ENCODE data around the gene PUSL1. TPM values are rescaled to one million over a fixed set of nuclear protein-coding genes. Genes with fewer than 3 reads are reported as not detected.

PUSL1 gene
- total RNA-seq, 1 experiment from 2014 or later = 22.7 TPM

DNA sequence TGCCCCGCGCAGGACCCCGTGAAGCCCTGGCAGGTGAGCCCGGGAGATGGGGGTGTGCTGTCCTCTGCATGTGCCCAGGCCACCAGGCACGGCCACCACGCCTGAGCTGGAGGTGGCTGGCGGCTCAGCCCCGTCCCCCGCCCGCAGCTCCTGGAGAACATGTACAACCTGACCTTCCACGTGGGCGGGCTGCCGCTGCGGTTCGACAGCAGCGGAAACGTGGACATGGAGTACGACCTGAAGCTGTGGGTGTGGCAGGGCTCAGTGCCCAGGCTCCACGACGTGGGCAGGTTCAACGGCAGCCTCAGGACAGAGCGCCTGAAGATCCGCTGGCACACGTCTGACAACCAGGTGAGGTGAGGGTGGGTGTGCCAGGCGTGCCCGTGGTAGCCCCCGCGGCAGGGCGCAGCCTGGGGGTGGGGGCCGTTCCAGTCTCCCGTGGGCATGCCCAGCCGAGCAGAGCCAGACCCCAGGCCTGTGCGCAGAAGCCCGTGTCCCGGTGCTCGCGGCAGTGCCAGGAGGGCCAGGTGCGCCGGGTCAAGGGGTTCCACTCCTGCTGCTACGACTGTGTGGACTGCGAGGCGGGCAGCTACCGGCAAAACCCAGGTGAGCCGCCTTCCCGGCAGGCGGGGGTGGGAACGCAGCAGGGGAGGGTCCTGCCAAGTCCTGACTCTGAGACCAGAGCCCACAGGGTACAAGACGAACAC, 24.5 kb downstream of the PUSL1 start:
- H3K27me3 Mint-ChIP-seq (ENCODE audit: unreplicated experiment) = no peaks in the 10 kb centered on the region
- peaks cover 63% of the 10 kb centered on the region for H3K36me3 Mint-ChIP-seq (ENCODE audit: insufficient read depth, unreplicated experiment)
- H3K9me3 Mint-ChIP-seq (ENCODE audit: low read depth, unreplicated experiment) = no peaks in the 10 kb centered on the region
- H3K27ac Mint-ChIP-seq (ENCODE audit: unreplicated experiment) = no peak overlapping the region
- TF ChIP-seq, protein P1, sequence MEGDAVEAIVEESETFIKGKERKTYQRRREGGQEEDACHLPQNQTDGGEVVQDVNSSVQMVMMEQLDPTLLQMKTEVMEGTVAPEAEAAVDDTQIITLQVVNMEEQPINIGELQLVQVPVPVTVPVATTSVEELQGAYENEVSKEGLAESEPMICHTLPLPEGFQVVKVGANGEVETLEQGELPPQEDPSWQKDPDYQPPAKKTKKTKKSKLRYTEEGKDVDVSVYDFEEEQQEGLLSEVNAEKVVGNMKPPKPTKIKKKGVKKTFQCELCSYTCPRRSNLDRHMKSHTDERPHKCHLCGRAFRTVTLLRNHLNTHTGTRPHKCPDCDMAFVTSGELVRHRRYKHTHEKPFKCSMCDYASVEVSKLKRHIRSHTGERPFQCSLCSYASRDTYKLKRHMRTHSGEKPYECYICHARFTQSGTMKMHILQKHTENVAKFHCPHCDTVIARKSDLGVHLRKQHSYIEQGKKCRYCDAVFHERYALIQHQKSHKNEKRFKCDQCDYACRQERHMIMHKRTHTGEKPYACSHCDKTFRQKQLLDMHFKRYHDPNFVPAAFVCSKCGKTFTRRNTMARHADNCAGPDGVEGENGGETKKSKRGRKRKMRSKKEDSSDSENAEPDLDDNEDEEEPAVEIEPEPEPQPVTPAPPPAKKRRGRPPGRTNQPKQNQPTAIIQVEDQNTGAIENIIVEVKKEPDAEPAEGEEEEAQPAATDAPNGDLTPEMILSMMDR (IDR thresholded peaks at IDR 0.05; ENCODE audit: unreplicated experiment) = no peak
- H3K4me3 Mint-ChIP-seq (ENCODE audit: low read depth, unreplicated experiment) = no peak overlapping the region
- CTCF ChIA-PET = no interaction called here
- no TSS peak for BruUV-seq (replicated peaks)
- H3K4me1 Mint-ChIP-seq (ENCODE audit: low read depth, unreplicated experiment) = no peaks in the 10 kb centered on the region
- no peak for DNase-seq
- intact Hi-C loops (cut with micrococcal nuclease; ENCODE audit: unreplicated experiment) = no loop called here

DNA sequence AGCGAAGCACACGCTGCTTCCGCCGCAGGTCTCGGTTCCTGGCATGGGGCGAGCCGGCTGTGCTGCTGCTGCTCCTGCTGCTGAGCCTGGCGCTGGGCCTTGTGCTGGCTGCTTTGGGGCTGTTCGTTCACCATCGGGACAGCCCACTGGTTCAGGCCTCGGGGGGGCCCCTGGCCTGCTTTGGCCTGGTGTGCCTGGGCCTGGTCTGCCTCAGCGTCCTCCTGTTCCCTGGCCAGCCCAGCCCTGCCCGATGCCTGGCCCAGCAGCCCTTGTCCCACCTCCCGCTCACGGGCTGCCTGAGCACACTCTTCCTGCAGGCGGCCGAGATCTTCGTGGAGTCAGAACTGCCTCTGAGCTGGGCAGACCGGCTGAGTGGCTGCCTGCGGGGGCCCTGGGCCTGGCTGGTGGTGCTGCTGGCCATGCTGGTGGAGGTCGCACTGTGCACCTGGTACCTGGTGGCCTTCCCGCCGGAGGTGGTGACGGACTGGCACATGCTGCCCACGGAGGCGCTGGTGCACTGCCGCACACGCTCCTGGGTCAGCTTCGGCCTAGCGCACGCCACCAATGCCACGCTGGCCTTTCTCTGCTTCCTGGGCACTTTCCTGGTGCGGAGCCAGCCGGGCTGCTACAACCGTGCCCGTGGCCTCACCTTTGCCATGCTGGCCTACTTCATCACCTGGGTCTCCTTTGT, 25.3 kb downstream of the PUSL1 start:
- no peaks in the 10 kb centered on the region for H3K9me3 Mint-ChIP-seq (ENCODE audit: low read depth, unreplicated experiment)
- H3K4me3 Mint-ChIP-seq (ENCODE audit: low read depth, unreplicated experiment) = no peak overlapping the region
- CTCF ChIA-PET = no interaction called here
- TF ChIP-seq, protein P1 (IDR thresholded peaks at IDR 0.05; ENCODE audit: unreplicated experiment) = no peak
- H3K4me1 Mint-ChIP-seq (ENCODE audit: low read depth, unreplicated experiment) = no peaks in the 10 kb centered on the region
- H3K27me3 Mint-ChIP-seq (ENCODE audit: unreplicated experiment) = no peaks in the 10 kb centered on the region
- no peak for DNase-seq
- H3K27ac Mint-ChIP-seq (ENCODE audit: unreplicated experiment) = peak overlapping the region; percentile 53
- intact Hi-C loops (cut with micrococcal nuclease; ENCODE audit: unreplicated experiment) = no loop called here
- H3K36me3 Mint-ChIP-seq (ENCODE audit: insufficient read depth, unreplicated experiment) = peaks cover 62% of the 10 kb centered on the region
- no TSS peak for BruUV-seq (replicated peaks)

DNA sequence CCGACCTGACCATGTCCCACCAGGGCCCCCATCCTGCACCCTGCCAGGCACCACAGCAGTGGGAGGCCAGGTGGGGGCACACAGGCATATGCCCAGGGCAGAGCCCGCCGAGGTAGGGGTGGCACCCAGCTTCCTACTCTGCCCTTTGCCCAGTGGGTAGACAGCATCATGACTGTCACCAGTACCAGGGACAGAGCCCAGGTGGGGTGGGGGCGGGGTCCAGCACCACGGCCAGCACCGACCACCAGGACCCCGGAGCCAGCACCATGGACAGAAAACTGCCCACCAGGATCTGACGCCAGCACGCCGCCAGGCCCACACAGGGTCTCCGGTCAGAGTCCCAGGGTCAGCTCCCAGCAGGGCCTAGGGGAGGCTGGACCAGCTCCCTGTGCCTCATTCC, 26.4 kb downstream of the PUSL1 start:
- CTCF ChIA-PET = interaction anchor here (0.8 kb wide), 1 partner anchor 43 kb away, joined by 3 read pairs; no protein-coding TSS in a partner anchor
- H3K4me1 Mint-ChIP-seq (ENCODE audit: low read depth, unreplicated experiment) = no peaks in the 10 kb centered on the region
- H3K9me3 Mint-ChIP-seq (ENCODE audit: low read depth, unreplicated experiment) = no peaks in the 10 kb centered on the region
- no peak overlapping the region for H3K4me3 Mint-ChIP-seq (ENCODE audit: low read depth, unreplicated experiment)
- H3K27ac Mint-ChIP-seq (ENCODE audit: unreplicated experiment) = peak overlapping the region; percentile 53
- TF ChIP-seq, protein P1 (IDR thresholded peaks at IDR 0.05; ENCODE audit: unreplicated experiment) = no peak
- intact Hi-C loops (cut with micrococcal nuclease; ENCODE audit: unreplicated experiment) = no loop called here
- no peaks in the 10 kb centered on the region for H3K27me3 Mint-ChIP-seq (ENCODE audit: unreplicated experiment)
- no TSS peak for BruUV-seq (replicated peaks)
- H3K36me3 Mint-ChIP-seq (ENCODE audit: insufficient read depth, unreplicated experiment) = peaks cover 58% of the 10 kb centered on the region
- DNase-seq = no peak

DNA sequence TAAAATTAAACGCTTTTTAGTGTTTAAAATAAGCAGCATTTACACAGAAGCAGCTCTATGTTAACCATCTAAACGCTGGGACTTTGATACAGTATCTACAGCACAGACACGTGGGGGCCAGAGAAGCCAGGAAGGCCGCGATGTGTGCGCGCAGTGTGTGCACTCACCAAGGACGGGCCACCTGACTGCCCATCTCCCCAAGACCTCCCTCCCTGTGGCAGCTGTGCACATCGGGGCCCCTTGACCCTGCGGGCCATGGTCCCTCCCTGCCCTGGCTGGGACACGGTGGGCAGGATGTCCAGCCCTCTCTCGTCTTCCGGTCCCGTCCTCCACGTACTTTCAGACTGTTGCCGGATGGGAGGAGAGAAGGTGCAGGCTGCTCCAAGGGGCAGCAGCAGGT, 26.9 kb downstream of the PUSL1 start:
- TF ChIP-seq, protein P1 (IDR thresholded peaks at IDR 0.05; ENCODE audit: unreplicated experiment) = no peak
- no peaks in the 10 kb centered on the region for H3K4me1 Mint-ChIP-seq (ENCODE audit: low read depth, unreplicated experiment)
- no peak for DNase-seq
- H3K36me3 Mint-ChIP-seq (ENCODE audit: insufficient read depth, unreplicated experiment) = peaks cover 58% of the 10 kb centered on the region
- H3K27me3 Mint-ChIP-seq (ENCODE audit: unreplicated experiment) = no peaks in the 10 kb centered on the region
- H3K4me3 Mint-ChIP-seq (ENCODE audit: low read depth, unreplicated experiment) = no peak overlapping the region
- intact Hi-C loops (cut with micrococcal nuclease; ENCODE audit: unreplicated experiment) = no loop called here
- no peaks in the 10 kb centered on the region for H3K9me3 Mint-ChIP-seq (ENCODE audit: low read depth, unreplicated experiment)
- no peak overlapping the region for H3K27ac Mint-ChIP-seq (ENCODE audit: unreplicated experiment)
- CTCF ChIA-PET = interaction anchor here (0.8 kb wide), 1 partner anchor 43 kb away, joined by 3 read pairs; no protein-coding TSS in a partner anchor
- BruUV-seq (replicated peaks) = TSS peak; percentile 19

Data from Calu3 (cell line).